Neural crest cell (in vitro differentiated cells): ENCODE measurements around the gene PSTPIP1. TPM values are rescaled to one million over a fixed set of nuclear protein-coding genes. Genes with fewer than 3 reads are reported as not detected.
A peak's percentile ranks its signal among the peaks of the same experiment; 100 is the strongest.

Experiments used
- DNase-seq: peaks from one replicate; pipeline ENCODE4 v3.0.0; 2021; ENCODE audit warnings: low read depth, mixed read lengths, low spot score
- H3K27ac Mint-ChIP-seq: one replicate; pipeline ENCODE4 v1.8.0; 2021; ENCODE audit warnings: mild to moderate bottlenecking, mixed read lengths; ENCODE audit not compliant: unreplicated experiment
- H3K27me3 Mint-ChIP-seq: 2 replicates; pipeline ENCODE4 v1.8.0; 2021; ENCODE audit warnings: low read depth, mild to moderate bottlenecking, mixed read lengths
- H3K36me3 Mint-ChIP-seq: 2 replicates; pipeline ENCODE4 v1.8.0; 2021; ENCODE audit warnings: low read depth, mild to moderate bottlenecking, mixed read lengths
- H3K4me1 Mint-ChIP-seq: 2 replicates; pipeline ENCODE4 v1.8.0; 2021; ENCODE audit warnings: mixed read lengths
- H3K4me3 Mint-ChIP-seq: one replicate; pipeline ENCODE4 v1.8.0; 2021; ENCODE audit warnings: mild to moderate bottlenecking, mixed read lengths
- H3K9me3 Mint-ChIP-seq: 2 replicates; pipeline ENCODE4 v1.8.0; 2021; ENCODE audit warnings: mixed read lengths
- total RNA-seq: library from RNA; stranded (reverse); gene quantifications from 2 replicates; pipeline ENCODE4 v1.2.1, GENCODE V29; 2021
- TF ChIP-seq, protein P1 (sequence below): fragments of 200-600 bp; sonication (generic); conservative IDR thresholded peaks from 2 replicates; pipeline ENCODE4 v1.5.0; 2021; ENCODE audit warnings: antibody characterized with exemption, mild to moderate bottlenecking

The PSTPIP1 gene
- total RNA-seq, 1 donor from 2014 or later, result 0.84 TPM

GRCh38 chr15:77039848-77040247 lies 44.9 kb downstream of the PSTPIP1 start:
- TF ChIP-seq, protein P1, sequence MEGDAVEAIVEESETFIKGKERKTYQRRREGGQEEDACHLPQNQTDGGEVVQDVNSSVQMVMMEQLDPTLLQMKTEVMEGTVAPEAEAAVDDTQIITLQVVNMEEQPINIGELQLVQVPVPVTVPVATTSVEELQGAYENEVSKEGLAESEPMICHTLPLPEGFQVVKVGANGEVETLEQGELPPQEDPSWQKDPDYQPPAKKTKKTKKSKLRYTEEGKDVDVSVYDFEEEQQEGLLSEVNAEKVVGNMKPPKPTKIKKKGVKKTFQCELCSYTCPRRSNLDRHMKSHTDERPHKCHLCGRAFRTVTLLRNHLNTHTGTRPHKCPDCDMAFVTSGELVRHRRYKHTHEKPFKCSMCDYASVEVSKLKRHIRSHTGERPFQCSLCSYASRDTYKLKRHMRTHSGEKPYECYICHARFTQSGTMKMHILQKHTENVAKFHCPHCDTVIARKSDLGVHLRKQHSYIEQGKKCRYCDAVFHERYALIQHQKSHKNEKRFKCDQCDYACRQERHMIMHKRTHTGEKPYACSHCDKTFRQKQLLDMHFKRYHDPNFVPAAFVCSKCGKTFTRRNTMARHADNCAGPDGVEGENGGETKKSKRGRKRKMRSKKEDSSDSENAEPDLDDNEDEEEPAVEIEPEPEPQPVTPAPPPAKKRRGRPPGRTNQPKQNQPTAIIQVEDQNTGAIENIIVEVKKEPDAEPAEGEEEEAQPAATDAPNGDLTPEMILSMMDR, result no peak
- H3K27ac Mint-ChIP-seq, result no peak overlapping the region
- no peak for DNase-seq
- H3K27me3 Mint-ChIP-seq, result peaks cover 2% of the 10 kb centered on the region
- H3K9me3 Mint-ChIP-seq, result peaks cover 2% of the 10 kb centered on the region
- H3K36me3 Mint-ChIP-seq, result peaks cover 23% of the 10 kb centered on the region
- peaks cover 4% of the 10 kb centered on the region for H3K4me1 Mint-ChIP-seq
- no peak overlapping the region for H3K4me3 Mint-ChIP-seq

DNA sequence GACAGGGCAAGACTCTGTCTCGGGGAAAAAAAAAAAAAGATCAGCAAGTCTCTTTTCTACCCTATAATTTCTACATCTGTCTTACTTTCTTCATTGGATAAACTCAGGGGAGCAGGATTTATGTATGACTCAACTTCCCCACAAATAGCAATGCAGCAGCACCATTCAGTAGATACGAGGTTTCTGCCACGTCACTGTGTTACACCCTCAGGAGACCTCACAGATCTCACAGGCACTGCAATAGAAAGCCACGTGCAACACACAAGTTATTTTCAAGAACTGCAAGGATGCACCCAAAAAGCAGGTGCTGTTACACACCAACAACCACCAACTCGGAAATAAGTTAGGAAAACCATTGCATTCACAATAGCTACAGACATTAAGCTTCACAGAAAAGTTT lies 45.7 kb downstream of the PSTPIP1 start:
- H3K36me3 Mint-ChIP-seq, result peaks cover 31% of the 10 kb centered on the region
- H3K27ac Mint-ChIP-seq, result no peak overlapping the region

DNA sequence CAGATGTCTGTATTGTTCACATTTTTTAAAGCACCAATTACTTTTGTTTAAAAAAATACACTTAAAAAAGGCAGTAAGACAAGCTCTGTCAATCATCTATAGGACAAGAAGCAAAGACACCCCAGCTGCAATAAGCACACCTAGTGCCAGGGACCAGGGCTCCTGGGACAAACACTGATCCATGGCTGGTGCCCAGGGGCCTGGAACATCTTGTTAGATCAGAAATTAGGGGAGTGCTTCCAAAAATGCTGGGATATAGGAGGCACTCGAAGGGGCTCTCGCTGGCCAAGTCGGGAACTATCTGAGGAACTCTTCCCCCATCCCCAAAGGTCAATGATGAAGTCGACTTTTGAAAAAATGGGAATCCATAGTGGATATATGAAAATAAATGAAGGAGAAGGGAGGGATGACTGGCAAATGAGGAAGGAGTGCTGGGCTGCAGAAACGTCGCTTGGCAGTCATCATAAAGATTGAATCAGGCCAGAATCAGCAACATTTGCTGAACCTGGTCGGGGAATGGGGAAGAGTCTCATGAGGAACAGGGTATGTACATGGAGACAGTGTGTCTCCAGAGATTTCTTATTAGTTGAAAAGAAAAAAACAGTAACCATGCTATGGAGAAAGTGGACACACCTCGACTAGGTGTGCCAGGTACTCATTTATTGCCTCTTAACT lies 47.5 kb downstream of the PSTPIP1 start:
- Mint-ChIP-seq H3K9me3 (peaks cover 2% of the 10 kb centered on the region), H3K27ac (no peak overlapping the region)
- TF ChIP-seq, protein P1, result no peak

More for the DNA sequence above, 45.7 kb downstream of the PSTPIP1 start:
- TF ChIP-seq, protein P1, result no peak
- Mint-ChIP-seq H3K27me3 (peaks cover 2% of the 10 kb centered on the region), H3K4me3 (peak overlapping the region; percentile 56), H3K9me3 (peaks cover 2% of the 10 kb centered on the region), H3K4me1 (peaks cover 11% of the 10 kb centered on the region)
- DNase-seq, result no peak

DNA sequence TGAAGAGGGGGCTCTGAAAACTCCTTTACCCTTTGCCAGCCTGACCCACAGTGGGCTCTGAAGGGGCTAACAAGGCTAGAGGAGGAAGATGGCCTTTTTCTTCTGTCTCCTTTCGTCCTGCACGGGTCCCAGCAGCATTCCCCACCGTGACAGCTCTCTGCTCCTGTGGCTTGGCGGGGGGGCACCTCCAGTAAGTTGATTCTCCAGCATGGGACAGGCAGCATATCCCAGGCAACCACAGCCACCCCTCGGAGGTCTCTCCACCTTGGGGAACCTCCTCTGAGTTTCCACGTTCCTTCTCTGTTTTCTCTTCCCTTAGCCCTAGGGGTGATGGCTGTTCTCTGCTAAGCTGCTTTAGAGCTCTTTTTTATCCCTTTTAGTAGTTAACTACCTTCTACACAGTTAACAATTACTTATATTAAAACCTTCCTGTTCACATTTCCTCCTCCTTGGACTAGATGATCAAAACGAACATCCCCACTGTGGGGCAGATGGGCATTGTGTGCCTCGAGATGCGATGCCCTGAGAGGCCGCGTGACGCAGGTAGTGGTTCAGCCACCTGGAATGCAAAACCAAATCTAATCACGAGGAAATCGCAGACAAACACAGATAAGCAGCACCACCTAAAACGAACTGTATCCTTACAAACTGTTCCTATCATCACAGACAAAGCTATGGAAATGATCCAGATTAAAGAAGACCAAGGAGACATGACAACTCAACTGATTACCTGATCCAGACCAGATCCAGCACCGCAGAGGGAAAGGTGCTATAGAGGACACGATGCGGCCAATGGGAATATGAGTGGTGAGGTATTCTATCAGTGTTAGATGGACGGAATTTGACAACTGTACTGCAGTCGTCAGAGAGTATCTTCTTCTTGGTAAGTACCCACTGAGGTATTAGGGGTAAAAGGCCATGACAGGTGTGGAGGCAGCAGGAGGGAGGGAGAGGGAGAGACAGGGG lies 48.3 kb downstream of the PSTPIP1 start:
- DNase-seq, result no peak
- Mint-ChIP-seq H3K4me3 (peak overlapping the region; percentile 29), H3K27ac (peak overlapping the region; percentile 6), H3K4me1 (peaks cover 24% of the 10 kb centered on the region), H3K27me3 (peaks cover 2% of the 10 kb centered on the region), H3K9me3 (peaks cover 2% of the 10 kb centered on the region), H3K36me3 (peaks cover 31% of the 10 kb centered on the region)
- TF ChIP-seq, protein P1, result no peak

More for the DNA sequence above, 47.5 kb downstream of the PSTPIP1 start:
- peaks cover 33% of the 10 kb centered on the region for H3K36me3 Mint-ChIP-seq
- no peak overlapping the region for H3K4me3 Mint-ChIP-seq
- peaks cover 24% of the 10 kb centered on the region for H3K4me1 Mint-ChIP-seq
- H3K27me3 Mint-ChIP-seq, result peaks cover 2% of the 10 kb centered on the region
- no peak for DNase-seq

DNA sequence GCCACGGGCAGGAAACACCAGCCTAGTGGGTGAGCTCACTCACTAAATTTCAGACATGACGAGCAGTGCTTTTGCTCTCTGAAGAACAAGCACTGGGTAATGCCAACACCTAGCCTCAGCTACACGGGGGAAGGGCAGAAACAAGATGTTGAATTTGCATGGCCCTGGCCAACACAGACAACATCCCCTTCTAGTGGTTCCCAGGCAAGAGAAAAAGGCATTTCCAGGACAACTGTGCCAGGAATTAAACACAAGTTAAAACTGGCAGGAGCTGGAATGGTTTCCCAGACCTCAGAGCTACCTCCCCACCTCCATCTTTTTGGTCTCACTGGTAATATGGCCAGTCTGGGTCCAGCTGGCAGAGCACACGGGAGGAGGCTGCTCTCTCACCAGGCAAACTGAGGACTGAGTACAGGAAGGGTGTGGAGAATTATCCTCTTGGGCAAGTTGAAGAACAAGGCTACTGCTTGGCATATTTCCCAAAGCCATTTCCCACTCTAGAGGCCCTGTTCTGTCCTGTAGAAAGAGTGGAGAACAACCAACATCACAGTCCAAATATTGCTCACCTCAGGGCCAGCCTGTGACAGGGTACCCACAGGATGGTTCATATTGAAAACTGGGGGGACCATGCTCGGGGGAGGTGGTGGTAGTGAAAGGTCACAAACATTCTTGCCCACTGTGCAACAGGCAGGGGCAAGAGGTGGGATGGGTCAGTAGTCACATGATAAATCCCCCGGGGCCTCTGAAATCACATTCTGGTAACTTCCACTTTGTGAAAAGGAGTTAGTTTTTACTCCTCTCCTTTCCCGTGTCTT lies 49.5 kb downstream of the PSTPIP1 start:
- H3K9me3 Mint-ChIP-seq, result peaks cover 2% of the 10 kb centered on the region
- no peak overlapping the region for H3K4me3 Mint-ChIP-seq
- peak overlapping the region; percentile 31 for H3K27ac Mint-ChIP-seq
- DNase-seq, result no peak
- TF ChIP-seq, protein P1, result no peak
- peaks cover 2% of the 10 kb centered on the region for H3K27me3 Mint-ChIP-seq
- H3K4me1 Mint-ChIP-seq, result peaks cover 24% of the 10 kb centered on the region
- peaks cover 34% of the 10 kb centered on the region for H3K36me3 Mint-ChIP-seq
